Activated CD8-positive, alpha-beta T cell treated with anti-CD3 and anti-CD28 coated beads for 36 hours (primary cell): ENCODE data around the gene TRIM25. TPM values are rescaled to one million over a fixed set of nuclear protein-coding genes. Genes with fewer than 3 reads are reported as not detected.

Experiments
- ATAC-seq: fragments of 200-7000 bp; cut with Tn5 transposase; one replicate; pipeline ENCODE4 v1.10.0; 2021; ENCODE audit warnings: mild to moderate bottlenecking, moderate library complexity
- CTCF ChIA-PET: fragments of 350-600 bp; sonication (Branson Sonifier 250); formaldehyde crosslinking; loops from one replicate; lab custom pipeline; 2021; ENCODE audit warnings: antibody characterized with exemption; lab: Charles Lee
- POLR2A ChIA-PET: fragments of 350-600 bp; sonication (Branson Sonifier 250); formaldehyde crosslinking; loops from one replicate; lab custom pipeline; 2021; ENCODE audit warnings: antibody characterized with exemption; lab: Charles Lee
- DNase-seq: peaks from one replicate; pipeline ENCODE4 v3.0.0-alpha.2; 2020
- H3K27ac Mint-ChIP-seq: one replicate; pipeline ENCODE4 v1.8.0; 2021; ENCODE audit warnings: mild to moderate bottlenecking, mixed read lengths
- H3K27me3 Mint-ChIP-seq: one replicate; pipeline ENCODE4 v1.8.0; 2021; ENCODE audit warnings: mixed read lengths
- H3K36me3 Mint-ChIP-seq: one replicate; pipeline ENCODE4 v1.8.0; 2021; ENCODE audit warnings: low read depth, mixed read lengths
- H3K4me1 Mint-ChIP-seq: one replicate; pipeline ENCODE4 v1.8.0; 2021; ENCODE audit warnings: low read depth, mixed read lengths
- H3K4me3 Mint-ChIP-seq: one replicate; pipeline ENCODE4 v1.8.0; 2021; ENCODE audit warnings: mild to moderate bottlenecking, moderate library complexity, mixed read lengths
- H3K9me3 Mint-ChIP-seq: one replicate; pipeline ENCODE4 v1.8.0; 2021; ENCODE audit warnings: mixed read lengths
- CTCF ChIP-seq: fragments of 200-600 bp; IDR thresholded peaks from one replicate; pipeline ENCODE4 v1.8.0; 2022; ENCODE audit warnings: antibody characterized with exemption, mild to moderate bottlenecking
- intact Hi-C: fragments of 100-400 bp; cut with micrococcal nuclease; formaldehyde crosslinking; loops from one replicate; pipeline ENCODE4 v1.10.0; 2022
- total RNA-seq, 2 experiments: library from RNA; stranded (reverse); gene quantifications; one replicate each; pipeline ENCODE4 v1.2.3, GENCODE V29; 2021

The TRIM25 gene
- total RNA-seq, 2 experiments from 2014 or later: 94.2 to 95.6 TPM

GRCh38 chr17:56887552-56888467 lies 26.0 kb downstream of the TRIM25 start:
- no peak overlapping the region for H3K4me3 Mint-ChIP-seq
- CTCF ChIA-PET: interaction anchor here (0.9 to 3.6 kb wide), 2 partner anchors 21 to 52 kb away, joined by 3 to 17 read pairs; no protein-coding TSS in a partner anchor
- H3K27ac Mint-ChIP-seq: no peak overlapping the region
- intact Hi-C loops: no loop called here
- TF ChIP-seq CTCF: no peak
- DNase-seq (no peak), ATAC-seq (no peak)
- peaks cover 20% of the 10 kb centered on the region for H3K9me3 Mint-ChIP-seq
- H3K27me3 Mint-ChIP-seq: no peaks in the 10 kb centered on the region
- POLR2A ChIA-PET: interaction anchor here (1.6 kb wide), 1 partner anchor 13 kb away, joined by 3 read pairs; no protein-coding TSS in a partner anchor
- H3K4me1 Mint-ChIP-seq: peaks cover 5% of the 10 kb centered on the region
- H3K36me3 Mint-ChIP-seq: peaks cover 63% of the 10 kb centered on the region

- POLR2A ChIA-PET: no interaction called here
- H3K27ac Mint-ChIP-seq: no peak overlapping the region
- H3K9me3 Mint-ChIP-seq: peaks cover 20% of the 10 kb centered on the region
- intact Hi-C loops: no loop called here
- H3K4me1 Mint-ChIP-seq: peaks cover under 1% of the 10 kb centered on the region
- H3K4me3 Mint-ChIP-seq: no peak overlapping the region
- peaks cover 56% of the 10 kb centered on the region for H3K36me3 Mint-ChIP-seq
- H3K27me3 Mint-ChIP-seq: no peaks in the 10 kb centered on the region
- no peak for TF ChIP-seq CTCF
- no peak for DNase-seq
- CTCF ChIA-PET: no interaction called here
- no peak for ATAC-seq
These were observed 26.7 kb downstream of the TRIM25 start for GRCh38 chr17:56887105-56887504.

GRCh38 chr17:56886288-56886731 lies 27.5 kb downstream of the TRIM25 start:
- peaks cover 54% of the 10 kb centered on the region for H3K36me3 Mint-ChIP-seq
- intact Hi-C loops: no loop called here
- H3K9me3 Mint-ChIP-seq: peaks cover 20% of the 10 kb centered on the region
- H3K27ac Mint-ChIP-seq: no peak overlapping the region
- H3K4me3 Mint-ChIP-seq: no peak overlapping the region
- no peak for TF ChIP-seq CTCF
- no peaks in the 10 kb centered on the region for H3K4me1 Mint-ChIP-seq
- H3K27me3 Mint-ChIP-seq: no peaks in the 10 kb centered on the region
- CTCF ChIA-PET: no interaction called here
- POLR2A ChIA-PET: interaction anchor here (1.0 to 1.2 kb wide), 2 partner anchors 18 to 35 kb away, joined by 3 read pairs; no protein-coding TSS in a partner anchor
- ATAC-seq: no peak
- no peak for DNase-seq

GRCh38 chr17:56885312-56885657 lies 28.6 kb downstream of the TRIM25 start:
- Mint-ChIP-seq H3K4me1 (no peaks in the 10 kb centered on the region), H3K4me3 (no peak overlapping the region), H3K27me3 (no peaks in the 10 kb centered on the region), H3K36me3 (peaks cover 46% of the 10 kb centered on the region), H3K27ac (no peak overlapping the region), H3K9me3 (peaks cover 20% of the 10 kb centered on the region)
- ChIA-PET CTCF (interaction anchor here (1.1 to 2.1 kb wide), 2 partner anchors 7 to 58 kb away, joined by 3 to 7 read pairs; no protein-coding TSS in a partner anchor), POLR2A (interaction anchor here (1.0 to 2.1 kb wide), 3 partner anchors 9 to 34 kb away, joined by 3 to 5 read pairs (median 4); no protein-coding TSS in a partner anchor)
- ATAC-seq (no peak), DNase-seq (no peak)
- intact Hi-C loops: no loop called here
- no peak for TF ChIP-seq CTCF
